HG03060 (cell line): ENCODE measurements around the gene PEAK1.

Experiments used
- ATAC-seq: cut with Tn5 transposase; IDR thresholded peaks from one replicate; pipeline ENCODE4 v1.9.1; 2021; ENCODE audit warnings: low read depth, moderate number of reproducible peaks; ENCODE audit not compliant: unreplicated experiment

PEAK1 gene

DNA sequence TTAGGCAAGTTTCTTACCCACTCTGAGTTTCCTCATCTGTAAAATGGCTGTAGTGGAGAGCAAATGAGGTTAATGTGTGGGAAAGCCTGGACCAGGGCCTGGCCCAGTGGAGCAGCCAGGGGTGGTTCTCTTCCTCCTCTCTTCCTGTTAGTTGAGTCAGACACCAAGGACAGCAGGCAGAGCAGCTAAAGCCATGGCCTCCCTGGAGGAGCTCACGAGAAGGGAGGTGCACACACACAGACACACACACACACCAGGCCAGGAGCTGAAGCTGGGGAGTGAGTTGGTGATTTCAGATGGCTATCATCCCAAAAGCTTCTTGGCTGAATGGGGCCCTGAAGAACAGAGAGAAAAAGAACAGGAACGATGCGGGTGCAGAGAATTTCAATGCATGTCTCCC lies 315.7 kb downstream of the PEAK1 start:
- no peak for ATAC-seq

DNA sequence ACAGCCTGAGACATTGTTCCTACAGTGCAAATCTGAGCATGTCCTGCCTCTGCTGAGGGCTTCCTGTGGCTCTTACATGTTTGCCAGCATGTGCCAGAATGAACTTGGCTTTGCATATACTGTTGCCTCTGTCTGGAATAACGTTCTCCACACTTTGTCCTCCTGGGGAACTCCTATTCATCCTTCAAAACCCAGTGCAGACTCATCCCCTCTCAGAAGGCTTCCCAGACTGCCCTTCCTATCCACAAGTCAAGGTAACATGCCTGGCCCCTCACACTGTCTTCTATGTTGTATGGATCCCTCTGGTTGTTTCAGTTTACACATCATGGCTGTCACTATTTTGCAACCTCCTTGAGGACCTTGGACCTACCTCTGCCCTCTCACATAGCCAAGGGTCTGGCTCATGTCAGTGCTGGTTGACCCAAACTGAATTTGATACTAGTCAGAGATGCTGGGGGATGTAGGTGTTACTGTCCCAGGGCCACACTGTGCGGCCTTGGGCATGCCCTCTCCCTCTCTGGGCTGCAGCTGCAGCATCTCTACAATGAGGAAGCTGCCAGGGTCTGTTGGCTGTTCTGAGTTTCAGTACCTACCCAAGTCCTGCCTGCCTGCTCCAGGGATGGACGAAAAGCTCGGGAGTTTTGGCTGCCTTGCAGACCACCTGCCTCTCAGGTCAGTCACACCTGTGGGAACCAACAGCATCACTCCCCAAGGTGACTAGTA lies 320.0 kb downstream of the PEAK1 start:
- ATAC-seq: no peak

DNA sequence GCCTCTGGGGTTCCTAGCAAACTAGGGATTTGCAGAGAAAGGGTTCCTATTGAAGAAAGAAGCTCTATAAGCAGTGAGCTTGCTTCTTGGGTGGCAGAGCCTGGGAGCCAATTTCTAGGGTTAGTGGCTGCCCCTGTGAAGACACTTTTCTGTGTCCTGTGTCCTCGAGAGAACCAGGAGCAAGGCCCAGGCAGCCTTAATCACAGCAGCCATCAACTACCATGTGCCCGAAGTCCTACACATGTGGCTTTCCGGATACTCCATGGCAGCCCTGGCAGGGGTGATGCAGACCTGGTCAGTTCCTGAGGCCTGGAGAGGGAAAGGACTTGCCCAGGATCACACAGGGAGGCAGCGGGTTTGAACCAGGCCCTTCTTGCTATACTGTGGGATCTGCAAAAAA lies 321.3 kb downstream of the PEAK1 start:
- ATAC-seq: no peak

GRCh38 chr15:77097921-77098320 lies 322.0 kb downstream of the PEAK1 start:
- ATAC-seq: no peak

- ATAC-seq: no peak
These were observed 322.6 kb downstream of the PEAK1 start for GRCh38 chr15:77097248-77097721.

DNA sequence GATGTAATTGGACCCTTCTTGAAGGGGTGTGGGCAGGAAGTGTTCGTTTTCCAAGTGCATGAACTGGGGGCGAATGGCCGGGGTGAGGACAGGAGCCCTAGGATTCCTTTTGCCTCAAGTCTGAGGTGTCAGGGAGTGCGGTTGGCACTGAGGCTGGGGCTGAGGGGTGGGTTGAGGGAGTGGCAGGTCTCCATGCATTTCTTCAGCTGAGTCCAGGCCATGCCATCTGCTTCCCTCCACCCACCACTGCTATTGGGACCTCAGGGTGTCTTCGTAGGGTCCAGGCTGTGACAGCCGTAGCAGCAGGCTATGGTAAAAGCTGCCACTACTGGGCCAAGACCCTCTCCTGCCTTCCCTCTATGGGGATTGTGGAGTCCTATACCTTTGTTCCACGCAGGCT lies 323.4 kb downstream of the PEAK1 start:
- ATAC-seq: no peak

DNA sequence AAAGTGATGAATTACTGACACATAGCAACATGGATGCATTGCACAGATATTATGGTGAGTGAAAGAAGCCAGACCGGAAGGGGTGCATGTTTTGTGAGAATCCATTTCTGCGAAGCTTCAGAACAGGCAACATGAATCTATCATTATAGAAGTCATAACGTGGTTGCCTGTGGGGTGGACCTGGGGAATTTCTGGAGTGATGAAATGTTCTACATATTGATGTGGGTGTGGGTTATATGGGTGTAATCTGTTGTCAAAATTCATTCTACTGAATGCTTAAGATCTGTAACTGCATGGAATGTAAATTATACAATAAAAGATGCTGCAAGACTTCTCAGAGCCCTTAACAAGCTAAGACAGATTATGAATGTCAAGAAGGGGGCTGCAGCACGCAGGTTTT lies 323.8 kb downstream of the PEAK1 start:
- ATAC-seq: no peak

DNA sequence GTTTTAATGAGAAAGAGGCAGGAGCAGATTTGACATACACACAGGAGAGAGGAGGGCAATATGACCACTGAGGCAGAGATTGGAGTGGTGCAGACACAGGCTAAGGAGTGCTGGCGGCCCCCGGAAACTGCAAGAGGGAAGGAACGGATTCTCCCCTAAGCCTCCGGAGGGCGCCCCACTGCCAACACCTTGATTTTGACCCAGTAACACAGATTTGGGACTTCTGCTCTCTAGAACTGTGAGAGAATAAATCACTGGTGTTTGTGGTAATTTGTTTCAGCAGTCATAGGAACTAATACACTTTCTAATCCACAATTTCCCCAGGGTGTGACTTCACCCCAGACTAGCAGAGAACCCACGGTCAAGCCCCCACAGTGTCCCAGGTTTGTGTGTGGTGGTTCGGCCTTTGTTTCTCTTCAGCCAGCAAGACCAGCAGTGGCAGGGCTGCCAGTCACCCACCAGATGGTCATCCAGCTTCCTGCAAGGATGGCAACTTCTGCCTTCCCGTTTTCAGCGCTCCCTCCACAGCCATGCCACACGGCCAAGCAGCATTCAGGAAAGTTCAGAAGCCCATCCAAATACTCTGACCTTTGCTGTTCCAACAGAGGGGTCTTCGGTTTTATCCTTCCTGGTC lies 325.4 kb downstream of the PEAK1 start:
- no peak for ATAC-seq

GRCh38 chr15:77093436-77093835 lies 326.5 kb downstream of the PEAK1 start:
- ATAC-seq: no peak

DNA sequence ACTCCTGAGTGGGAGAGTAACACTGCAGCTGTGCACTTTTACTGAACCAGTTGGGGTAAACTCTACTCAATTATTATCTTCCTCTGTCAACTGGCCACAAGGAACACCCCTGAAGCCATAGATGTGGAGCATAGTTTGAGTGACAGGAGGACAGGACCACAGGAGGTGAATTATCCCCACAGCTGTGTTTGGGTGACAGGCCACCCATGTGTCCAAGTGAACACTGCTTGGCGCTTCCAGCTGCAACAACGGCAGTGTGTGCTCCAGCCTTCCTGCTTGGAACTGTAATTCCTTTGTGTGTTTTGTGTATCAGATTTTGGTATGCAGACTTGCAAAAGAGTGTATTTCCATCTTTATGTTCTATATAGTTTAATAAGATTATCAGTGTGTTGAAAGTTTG lies 328.8 kb downstream of the PEAK1 start:
- no peak for ATAC-seq

GRCh38 chr15:77087213-77087612 lies 332.7 kb downstream of the PEAK1 start:
- ATAC-seq: no peak

GRCh38 chr15:77085297-77085696 lies 334.6 kb downstream of the PEAK1 start:
- no peak for ATAC-seq

GRCh38 chr15:77084436-77084835 lies 335.5 kb downstream of the PEAK1 start:
- no peak for ATAC-seq

- peak; percentile 46 for ATAC-seq
These were observed 336.3 kb downstream of the PEAK1 start for GRCh38 chr15:77083381-77084160.

DNA sequence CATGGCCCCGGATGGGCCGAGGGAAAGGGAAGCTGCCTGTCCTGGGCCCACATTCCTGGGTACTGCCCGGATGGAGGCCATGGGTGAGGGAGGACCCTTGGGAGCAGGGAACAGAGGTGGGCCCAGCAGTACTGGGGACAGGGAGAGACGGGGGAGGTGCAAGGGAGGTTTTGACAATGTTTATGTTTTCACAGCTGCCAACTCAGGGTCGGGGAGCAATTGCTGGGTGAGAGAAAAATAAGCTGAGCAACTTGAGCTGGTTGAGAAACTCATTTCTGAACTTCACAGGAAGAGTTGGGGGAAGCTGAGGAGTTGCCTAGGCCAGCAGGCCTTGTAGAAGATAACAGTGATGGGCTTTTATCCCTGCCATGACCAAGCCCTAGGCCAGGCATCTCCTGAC lies 337.9 kb downstream of the PEAK1 start:
- ATAC-seq: no peak

DNA sequence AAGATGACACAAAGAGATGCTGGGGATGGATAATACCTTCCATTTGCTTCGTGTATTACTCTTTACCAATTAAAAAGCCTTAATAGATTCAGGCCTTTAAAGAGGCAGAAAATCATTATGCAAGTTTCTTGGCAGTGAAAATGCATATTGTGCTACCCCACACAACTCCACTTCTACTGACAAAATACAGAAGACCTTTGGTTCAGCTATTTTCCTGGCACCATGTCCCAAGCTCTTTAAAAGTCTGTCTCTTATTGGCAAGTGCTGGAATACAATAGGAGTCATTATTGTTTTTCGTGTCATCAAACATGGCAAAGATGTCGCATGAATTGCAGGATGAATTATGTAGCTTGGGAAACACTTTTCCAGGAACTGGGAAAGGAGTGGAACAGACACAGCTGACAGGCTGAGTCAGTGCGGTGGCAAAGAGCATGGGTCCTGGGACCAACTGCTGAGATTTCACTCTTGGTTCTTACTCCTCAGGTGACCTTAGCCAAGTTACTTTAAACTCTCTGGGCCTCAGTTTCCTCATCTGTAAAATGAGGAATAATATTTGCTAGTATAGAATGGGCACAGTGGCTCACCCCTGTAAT lies 343.5 kb downstream of the PEAK1 start:
- ATAC-seq: no peak

DNA sequence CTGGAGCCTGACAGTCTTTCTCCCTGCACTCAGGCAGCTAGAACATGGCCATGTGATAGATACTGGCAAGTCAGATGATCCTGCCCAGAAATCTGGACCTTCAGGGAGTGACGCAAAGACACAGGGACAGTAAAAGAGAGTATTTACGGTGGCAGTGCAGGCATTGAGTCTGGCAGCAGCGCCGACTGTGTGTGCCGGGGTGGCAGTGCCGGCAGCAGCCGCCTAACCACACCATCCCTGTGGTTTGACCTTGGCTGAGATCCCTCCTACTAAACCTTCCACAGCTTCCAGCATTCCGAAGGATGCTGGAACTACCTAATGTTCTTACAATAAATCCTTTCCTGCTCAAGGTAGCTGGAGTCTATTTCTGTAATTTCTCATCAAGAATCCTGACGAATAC lies 344.4 kb downstream of the PEAK1 start:
- ATAC-seq: no peak

DNA sequence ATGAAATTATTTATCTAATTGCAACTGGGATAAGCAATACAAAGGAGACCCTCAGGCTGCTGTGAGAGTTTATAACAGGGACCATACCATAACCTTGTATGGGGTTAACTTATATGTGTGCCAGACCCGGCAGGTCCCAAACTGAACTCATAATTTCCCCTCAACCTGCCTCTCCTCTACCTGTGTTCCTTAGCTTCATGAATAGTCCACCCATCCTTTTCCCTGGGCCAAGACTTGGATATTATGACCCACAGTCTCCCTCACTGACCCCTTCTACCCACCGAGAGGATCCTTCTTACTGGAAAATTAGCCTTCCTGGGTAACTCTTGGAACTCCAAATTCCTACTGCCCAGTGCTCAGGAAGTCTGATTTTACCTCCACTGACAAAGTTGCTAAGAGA lies 345.6 kb downstream of the PEAK1 start:
- ATAC-seq: no peak

- ATAC-seq: no peak
These were observed 348.3 kb downstream of the PEAK1 start for GRCh38 chr15:77071305-77072223.
